ENCODE results near the gene ADAMTS12.

Gene ADAMTS12

GRCh38 chr5:33628796-33629195 is 263.0 kb downstream of the ADAMTS12 start:
- H3K36me3 ChIP-seq (ENCODE audit: control insufficient read depth in 1 of 2, insufficient read depth in 2 of 2, low read depth in 1 of 2, low read length in 2 of 2) = peaks cover 18 to 84% of the 10 kb centered on the region in 2 experiments
- no peak overlapping the region for H4K8ac ChIP-seq (ENCODE audit: low read length)
- no peaks in the 10 kb centered on the region for H3K4me1 ChIP-seq (ENCODE audit: control insufficient read depth, insufficient read depth, low read depth, low read length)
- no peaks in the 10 kb centered on the region for H3K27me3 ChIP-seq (ENCODE audit: control insufficient read depth in 1 of 2, insufficient read depth in 1 of 2, low read length in 2 of 2)
- no peak overlapping the region for H3K4me3 ChIP-seq (ENCODE audit: insufficient read depth in 1 of 2, low read depth in 1 of 2, low read length in 2 of 2)
- no peak overlapping the region for H2BK15ac ChIP-seq (ENCODE audit: low read depth, poor library complexity, severe bottlenecking)
- WGBS = 100% methylated on average over 1 of the region's 1 CpG
- no peak overlapping the region for H2BK5ac ChIP-seq (ENCODE audit: low read depth, low read length, poor library complexity, severe bottlenecking)
- no peak overlapping the region for H2AFZ ChIP-seq (ENCODE audit: low read depth, low read length)
- H3K18ac ChIP-seq (ENCODE audit: low read depth in 1 of 2, low read length in 2 of 2) = no peak overlapping the region
- H3K9ac ChIP-seq (ENCODE audit: low read length) = no peak overlapping the region
- no peak overlapping the region for H3K4me2 ChIP-seq (ENCODE audit: low read length, poor library complexity, severe bottlenecking)
- no peak overlapping the region for H2BK12ac ChIP-seq (ENCODE audit: low read length in 2 of 2)
- H3K9me3 ChIP-seq (ENCODE audit: control insufficient read depth, low read length) = peaks cover 3% of the 10 kb centered on the region
- no peak overlapping the region for H3K23ac ChIP-seq (ENCODE audit: low read length in 2 of 2)
- no peak overlapping the region for H3K4ac ChIP-seq (ENCODE audit: low read depth in 1 of 2, low read length in 2 of 2)
- H3K79me1 ChIP-seq (replicated peaks; ENCODE audit: low read length, poor library complexity, severe bottlenecking) = peaks cover 2% of the 10 kb centered on the region
- no peak overlapping the region for H4K91ac ChIP-seq (ENCODE audit: low read length)
- H3K14ac ChIP-seq (ENCODE audit: low read length in 2 of 2) = no peak overlapping the region
- H2AK5ac ChIP-seq (ENCODE audit: low read length, severe bottlenecking) = no peak overlapping the region
- H3K27ac ChIP-seq (ENCODE audit: low read length, poor library complexity, severe bottlenecking) = no peak overlapping the region
- H2BK120ac ChIP-seq (ENCODE audit: low read depth, low read length) = no peak overlapping the region
- no peak for DNase-seq

GRCh38 chr5:33621514-33621913 is 270.3 kb downstream of the ADAMTS12 start:
- H2BK15ac ChIP-seq (ENCODE audit: low read depth, poor library complexity, severe bottlenecking) = no peak overlapping the region
- H2AK5ac ChIP-seq (ENCODE audit: low read length, severe bottlenecking) = no peak overlapping the region
- no peak overlapping the region for H2BK12ac ChIP-seq (ENCODE audit: low read length in 2 of 2)
- H4K8ac ChIP-seq (ENCODE audit: low read length) = no peak overlapping the region
- no peak overlapping the region for H2AFZ ChIP-seq (ENCODE audit: low read depth, low read length)
- no peaks in the 10 kb centered on the region for H3K27me3 ChIP-seq (ENCODE audit: control insufficient read depth in 1 of 2, insufficient read depth in 1 of 2, low read length in 2 of 2)
- no peak overlapping the region for H3K4me3 ChIP-seq (ENCODE audit: insufficient read depth in 1 of 2, low read depth in 1 of 2, low read length in 2 of 2)
- no peaks in the 10 kb centered on the region for H3K79me1 ChIP-seq (replicated peaks; ENCODE audit: low read length, poor library complexity, severe bottlenecking)
- no peaks in the 10 kb centered on the region for H3K9me3 ChIP-seq (ENCODE audit: control insufficient read depth, low read length)
- no peak overlapping the region for H3K9ac ChIP-seq (ENCODE audit: low read length)
- H4K91ac ChIP-seq (ENCODE audit: low read length) = no peak overlapping the region
- H2BK120ac ChIP-seq (ENCODE audit: low read depth, low read length) = no peak overlapping the region
- no peaks in the 10 kb centered on the region for H3K4me1 ChIP-seq (ENCODE audit: control insufficient read depth, insufficient read depth, low read depth, low read length)
- no peak overlapping the region for H3K27ac ChIP-seq (ENCODE audit: low read length, poor library complexity, severe bottlenecking)
- no peak overlapping the region for H3K23ac ChIP-seq (ENCODE audit: low read length in 2 of 2)
- no peak overlapping the region for H3K4ac ChIP-seq (ENCODE audit: low read depth in 1 of 2, low read length in 2 of 2)
- no peak overlapping the region for H3K14ac ChIP-seq (ENCODE audit: low read length in 2 of 2)
- H3K18ac ChIP-seq (ENCODE audit: low read depth in 1 of 2, low read length in 2 of 2) = no peak overlapping the region
- 100% methylated on average over 1 of the region's 1 CpG for WGBS
- DNase-seq = no peak
- H2BK5ac ChIP-seq (ENCODE audit: low read depth, low read length, poor library complexity, severe bottlenecking) = no peak overlapping the region
- no peak overlapping the region for H3K4me2 ChIP-seq (ENCODE audit: low read length, poor library complexity, severe bottlenecking)
- peaks cover 15 to 88% of the 10 kb centered on the region in 2 experiments for H3K36me3 ChIP-seq (ENCODE audit: control insufficient read depth in 1 of 2, insufficient read depth in 2 of 2, low read depth in 1 of 2, low read length in 2 of 2)

GRCh38 chr5:33614039-33614438 is 277.8 kb downstream of the ADAMTS12 start:
- DNase-seq = no peak
- peaks cover 2% of the 10 kb centered on the region for H3K4me1 ChIP-seq (ENCODE audit: control insufficient read depth, insufficient read depth, low read depth, low read length)
- no peak overlapping the region for H3K14ac ChIP-seq (ENCODE audit: low read length in 2 of 2)
- no peak overlapping the region for H3K18ac ChIP-seq (ENCODE audit: low read depth in 1 of 2, low read length in 2 of 2)
- no peak overlapping the region for H2BK5ac ChIP-seq (ENCODE audit: low read depth, low read length, poor library complexity, severe bottlenecking)
- peaks cover 7 to 76% of the 10 kb centered on the region in 2 experiments for H3K36me3 ChIP-seq (ENCODE audit: control insufficient read depth in 1 of 2, insufficient read depth in 2 of 2, low read depth in 1 of 2, low read length in 2 of 2)
- no peak overlapping the region for H3K27ac ChIP-seq (ENCODE audit: low read length, poor library complexity, severe bottlenecking)
- no peak overlapping the region for H3K4me2 ChIP-seq (ENCODE audit: low read length, poor library complexity, severe bottlenecking)
- H2AFZ ChIP-seq (ENCODE audit: low read depth, low read length) = no peak overlapping the region
- H2BK15ac ChIP-seq (ENCODE audit: low read depth, poor library complexity, severe bottlenecking) = no peak overlapping the region
- no peak overlapping the region for H2BK120ac ChIP-seq (ENCODE audit: low read depth, low read length)
- H4K8ac ChIP-seq (ENCODE audit: low read length) = no peak overlapping the region
- H2AK5ac ChIP-seq (ENCODE audit: low read length, severe bottlenecking) = no peak overlapping the region
- H3K9ac ChIP-seq (ENCODE audit: low read length) = no peak overlapping the region
- no peaks in the 10 kb centered on the region for H3K9me3 ChIP-seq (ENCODE audit: control insufficient read depth, low read length)
- no peak overlapping the region for H3K4ac ChIP-seq (ENCODE audit: low read depth in 1 of 2, low read length in 2 of 2)
- H4K91ac ChIP-seq (ENCODE audit: low read length) = no peak overlapping the region
- WGBS = 98% methylated on average over 3 of the region's 3 CpGs
- H3K23ac ChIP-seq (ENCODE audit: low read length in 2 of 2) = no peak overlapping the region
- no peak overlapping the region for H2BK12ac ChIP-seq (ENCODE audit: low read length in 2 of 2)
- H3K4me3 ChIP-seq (ENCODE audit: insufficient read depth in 1 of 2, low read depth in 1 of 2, low read length in 2 of 2) = no peak overlapping the region
- H3K27me3 ChIP-seq (ENCODE audit: control insufficient read depth in 1 of 2, insufficient read depth in 1 of 2, low read length in 2 of 2) = no peaks in the 10 kb centered on the region
- H3K79me1 ChIP-seq (replicated peaks; ENCODE audit: low read length, poor library complexity, severe bottlenecking) = no peaks in the 10 kb centered on the region

GRCh38 chr5:33612386-33612785 is 279.4 kb downstream of the ADAMTS12 start:
- Histone ChIP-seq H3K23ac (ENCODE audit: low read length in 2 of 2) (no peak overlapping the region), H3K4me3 (ENCODE audit: insufficient read depth in 1 of 2, low read depth in 1 of 2, low read length in 2 of 2) (peak overlapping the region in 1 of 2 experiments; percentile 21), H3K79me1 (replicated peaks; ENCODE audit: low read length, poor library complexity, severe bottlenecking) (no peaks in the 10 kb centered on the region), H3K4ac (ENCODE audit: low read depth in 1 of 2, low read length in 2 of 2) (no peak overlapping the region), H2BK120ac (ENCODE audit: low read depth, low read length) (no peak overlapping the region), H3K14ac (ENCODE audit: low read length in 2 of 2) (no peak overlapping the region), H3K4me1 (ENCODE audit: control insufficient read depth, insufficient read depth, low read depth, low read length) (peaks cover 2% of the 10 kb centered on the region), H2AK5ac (ENCODE audit: low read length, severe bottlenecking) (no peak overlapping the region), H3K18ac (ENCODE audit: low read depth in 1 of 2, low read length in 2 of 2) (no peak overlapping the region), H3K36me3 (ENCODE audit: control insufficient read depth in 1 of 2, insufficient read depth in 2 of 2, low read depth in 1 of 2, low read length in 2 of 2) (peaks cover 7 to 68% of the 10 kb centered on the region in 2 experiments), H3K9me3 (ENCODE audit: control insufficient read depth, low read length) (no peaks in the 10 kb centered on the region), H2AFZ (ENCODE audit: low read depth, low read length) (no peak overlapping the region), H4K8ac (ENCODE audit: low read length) (no peak overlapping the region), H3K27me3 (ENCODE audit: control insufficient read depth in 1 of 2, insufficient read depth in 1 of 2, low read length in 2 of 2) (no peaks in the 10 kb centered on the region), H2BK5ac (ENCODE audit: low read depth, low read length, poor library complexity, severe bottlenecking) (no peak overlapping the region), H3K4me2 (ENCODE audit: low read length, poor library complexity, severe bottlenecking) (no peak overlapping the region), H2BK12ac (ENCODE audit: low read length in 2 of 2) (no peak overlapping the region), H3K27ac (ENCODE audit: low read length, poor library complexity, severe bottlenecking) (no peak overlapping the region), H4K91ac (ENCODE audit: low read length) (no peak overlapping the region), H3K9ac (ENCODE audit: low read length) (peak overlapping the region; percentile 71), H2BK15ac (ENCODE audit: low read depth, poor library complexity, severe bottlenecking) (no peak overlapping the region)
- DNase-seq = peak; percentile 15
- WGBS = no CpG with 5 or more reads among the region's 1 CpG

Measured in mesenchymal stem cell (in vitro differentiated cells and primary cell).